Activated CD4-positive, alpha-beta T cell treated with anti-CD3 and anti-CD28 coated beads for 48 hours (primary cell): Measurements from ENCODE around the gene RABAC1.
A peak's percentile ranks its signal among the peaks of the same experiment; 100 is the strongest.

Source experiments
- DNase-seq: peaks from one replicate; pipeline ENCODE4 v3.0.0-alpha.2; 2020

Gene RABAC1

GRCh38 chr19:41913538-41914423, 45.3 kb downstream of the RABAC1 start:
- DNase-seq = no peak

- peak; percentile 48 for DNase-seq
Measured at GRCh38 chr19:41912899-41913537, 46.1 kb downstream of the RABAC1 start.

- no peak for DNase-seq
Measured at GRCh38 chr19:41911889-41912731, 47.0 kb downstream of the RABAC1 start.

- no peak for DNase-seq
Measured at GRCh38 chr19:41910992-41911888, 47.9 kb downstream of the RABAC1 start.

GRCh38 chr19:41910240-41910991, 48.7 kb downstream of the RABAC1 start:
- DNase-seq = no peak

GRCh38 chr19:41909706-41910105, 49.4 kb downstream of the RABAC1 start:
- no peak for DNase-seq

GRCh38 chr19:41908724-41909464, 50.2 kb downstream of the RABAC1 start:
- no peak for DNase-seq

- no peak for DNase-seq
Measured at GRCh38 chr19:41907994-41908615, 51.0 kb downstream of the RABAC1 start.

- DNase-seq = no peak
Measured at GRCh38 chr19:41906916-41907680, 52.0 kb downstream of the RABAC1 start.
